ENCODE data around the gene MAD1L1.
A peak's percentile ranks its signal among the peaks of the same experiment; 100 is the strongest.

Gene MAD1L1

DNA sequence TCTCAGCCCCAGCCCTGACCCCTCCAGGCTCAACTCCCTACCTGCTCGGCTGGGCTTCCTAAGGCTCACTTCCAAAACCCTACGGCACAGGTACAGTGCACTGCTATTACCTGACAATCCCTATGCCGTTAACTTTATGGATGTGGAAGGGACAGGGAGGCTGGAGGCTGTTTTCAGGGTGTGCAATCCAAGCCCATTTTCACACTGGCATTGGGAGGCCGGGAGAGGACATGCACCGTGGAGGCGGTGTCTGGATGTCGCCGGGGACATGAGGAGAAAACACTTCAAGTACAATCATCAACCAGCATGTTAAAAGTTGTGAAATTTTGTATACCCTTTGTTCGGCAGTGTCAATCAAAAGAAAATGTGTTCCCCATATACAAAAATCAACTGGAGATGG is 80.1 kb downstream of the MAD1L1 start:
- no peak for DNase-seq

GRCh38 chr7:2151801-2152612 is 80.7 kb downstream of the MAD1L1 start:
- DNase-seq, result no peak

DNA sequence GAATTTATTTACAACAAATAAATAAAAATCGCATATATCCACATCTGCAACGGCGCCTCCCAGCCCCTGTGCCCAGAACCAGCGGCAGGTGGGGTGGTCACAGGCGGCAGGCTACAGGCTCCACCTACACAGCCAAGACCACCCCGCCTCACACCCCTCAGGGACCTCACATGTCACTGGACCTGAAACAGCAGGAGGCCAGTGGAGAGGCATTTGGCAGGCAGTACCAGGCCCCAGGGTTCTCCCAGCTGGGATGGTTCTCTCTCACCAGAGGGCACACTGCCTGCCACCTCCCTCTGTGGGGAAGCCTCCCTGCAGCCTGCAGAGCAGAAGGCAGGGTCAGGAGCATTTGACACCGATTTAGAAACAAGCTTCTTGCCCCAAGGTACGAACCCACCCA is 81.5 kb downstream of the MAD1L1 start:
- no peak for DNase-seq

DNA sequence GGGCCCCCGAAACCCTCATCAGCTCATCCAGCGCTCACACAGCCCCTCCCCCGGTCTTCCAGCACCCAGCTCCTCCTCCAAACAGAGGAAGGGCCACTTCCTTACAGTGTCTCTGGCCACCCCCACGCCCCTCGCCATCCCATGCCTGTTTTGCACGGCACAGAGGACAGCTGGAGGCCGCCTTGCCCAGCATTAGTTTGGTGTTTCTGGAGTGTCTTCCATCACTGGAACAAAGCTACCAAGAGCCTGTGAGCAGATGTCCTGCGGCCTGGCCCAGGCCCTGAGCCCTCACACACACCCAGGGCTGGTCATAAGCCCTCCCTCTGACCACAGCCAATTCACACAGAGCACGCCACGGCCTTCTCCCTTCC is 82.3 kb downstream of the MAD1L1 start:
- DNase-seq, result no peak

DNA sequence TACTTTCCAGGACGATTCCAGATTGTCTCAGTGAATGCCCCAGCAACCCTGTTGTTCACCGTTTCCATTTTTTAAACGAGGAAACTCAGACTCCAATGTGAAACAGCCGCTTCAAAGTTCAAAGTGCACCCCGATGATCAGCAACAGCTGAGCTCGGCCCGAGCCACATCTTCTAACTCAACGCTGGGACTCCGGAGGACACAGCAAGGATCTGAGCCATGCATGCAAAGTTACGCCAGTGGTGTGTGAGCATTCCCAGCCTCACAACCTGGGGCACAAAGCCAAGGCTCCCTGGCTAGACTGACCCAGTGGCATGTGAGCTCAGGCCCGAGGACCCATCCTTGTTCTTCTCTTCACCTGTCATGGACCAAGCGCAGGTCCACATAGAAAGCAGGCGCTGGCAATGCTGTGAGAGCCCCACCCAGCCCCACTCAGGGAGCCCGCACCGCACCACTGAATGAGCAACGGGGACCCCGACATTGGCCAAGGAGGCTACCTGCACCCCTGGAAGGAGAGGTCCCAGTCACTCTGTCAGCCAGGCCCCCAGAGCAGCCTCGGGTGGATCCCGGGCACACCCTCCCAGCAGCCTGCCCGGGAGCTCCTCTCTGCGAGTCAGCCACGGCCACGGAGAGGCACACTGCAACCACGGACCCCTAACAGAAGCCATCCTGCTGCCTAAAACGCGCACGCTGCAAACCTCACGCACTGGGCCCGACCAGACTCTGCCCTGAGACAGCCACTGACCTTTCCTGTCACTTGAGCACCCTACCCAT is 82.9 kb downstream of the MAD1L1 start:
- no peak for DNase-seq

- no peak for DNase-seq
These were observed 83.9 kb downstream of the MAD1L1 start for GRCh38 chr7:2148814-2149213.

DNA sequence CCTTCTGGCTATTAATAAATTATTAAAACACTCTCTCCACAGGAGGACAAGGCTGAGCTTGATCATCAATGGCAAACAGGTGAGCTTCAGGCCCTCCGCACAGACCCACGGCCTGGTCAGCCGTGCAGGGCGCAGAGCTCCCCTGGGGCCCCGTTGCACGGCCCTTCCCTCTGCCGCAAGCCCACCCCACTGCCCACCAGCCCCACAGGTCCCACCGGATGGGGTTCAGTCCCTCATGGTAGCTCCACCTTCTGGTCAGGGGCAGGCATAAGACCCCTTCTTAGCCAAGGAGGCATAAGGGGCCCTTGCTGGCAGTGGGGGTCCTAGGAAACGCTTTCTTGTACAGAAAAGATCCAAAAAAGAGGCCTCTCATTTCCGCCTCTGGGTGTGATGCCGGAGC is 84.6 kb downstream of the MAD1L1 start:
- no peak for DNase-seq

GRCh38 chr7:2146676-2147472 is 85.9 kb downstream of the MAD1L1 start:
- no peak for DNase-seq

GRCh38 chr7:2145835-2146580 is 86.7 kb downstream of the MAD1L1 start:
- DNase-seq, result no peak

DNA sequence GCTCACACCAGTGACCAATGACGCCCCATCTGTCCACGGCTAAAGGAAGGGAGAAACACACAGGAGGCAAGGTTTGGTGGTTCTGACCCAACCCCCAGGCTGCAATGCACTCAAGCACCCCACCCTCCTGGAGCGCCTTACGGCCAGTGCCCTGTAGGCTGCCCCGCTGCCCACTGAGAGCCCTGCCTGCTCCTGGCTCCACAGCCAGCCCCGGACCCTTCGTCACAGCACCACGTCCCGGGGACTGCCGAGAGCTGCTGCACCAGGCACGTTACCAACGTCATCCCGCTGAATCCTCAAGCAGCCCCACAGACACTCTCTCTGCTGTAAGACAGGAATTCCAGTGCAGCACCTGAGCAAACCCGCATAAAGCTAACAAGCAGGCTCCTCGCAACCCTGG is 87.8 kb downstream of the MAD1L1 start:
- no peak for DNase-seq

DNA sequence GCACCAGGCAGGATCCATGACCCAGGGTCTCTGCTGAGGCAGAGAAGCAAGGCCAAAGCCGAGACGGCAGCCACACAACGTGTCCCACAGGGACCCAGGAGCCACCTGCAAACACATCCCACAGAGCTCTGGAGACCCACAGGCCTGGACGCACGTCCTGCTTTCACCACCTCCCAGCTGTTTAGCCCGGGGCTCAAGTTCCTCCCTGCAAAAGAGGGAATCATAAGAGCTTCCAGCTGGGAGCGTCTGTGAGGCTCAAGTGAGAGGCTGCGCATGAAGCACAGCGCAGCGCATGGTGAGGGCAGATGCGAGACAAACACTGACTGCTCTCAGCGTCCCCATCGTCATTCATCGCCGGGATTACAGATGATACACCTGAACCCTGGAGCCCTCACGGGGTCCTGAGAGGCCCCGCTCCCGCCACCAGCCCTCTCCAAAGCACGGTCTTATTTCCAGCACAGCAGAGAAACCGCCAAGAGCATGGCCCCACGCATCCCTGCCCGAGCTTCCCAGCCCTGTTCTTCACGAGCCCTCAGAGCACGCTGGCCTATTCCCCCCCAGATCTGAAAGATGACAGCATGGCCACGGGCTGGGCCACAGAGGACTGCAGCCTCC is 88.7 kb downstream of the MAD1L1 start:
- peak; percentile 52 to 53 for DNase-seq

DNA sequence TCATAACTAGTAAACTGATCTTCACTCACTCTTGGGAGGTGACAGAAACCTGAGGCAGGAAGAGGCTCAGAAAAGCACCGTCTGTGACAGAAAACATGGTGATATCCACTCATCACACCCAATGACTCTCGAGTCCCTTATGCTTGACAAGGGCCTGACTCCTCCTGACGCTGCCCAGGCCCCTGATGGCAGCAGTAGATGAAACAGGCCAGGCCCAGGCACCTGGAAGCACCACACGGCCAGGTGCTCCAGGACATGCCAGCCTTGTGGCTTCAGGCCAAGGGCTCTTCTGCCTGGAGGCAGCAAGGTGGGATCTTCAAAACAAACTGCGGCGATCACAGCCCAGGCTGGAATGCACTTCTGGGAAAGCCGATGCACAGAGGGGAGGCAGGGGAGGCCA is 89.3 kb downstream of the MAD1L1 start:
- DNase-seq, result no peak

DNA sequence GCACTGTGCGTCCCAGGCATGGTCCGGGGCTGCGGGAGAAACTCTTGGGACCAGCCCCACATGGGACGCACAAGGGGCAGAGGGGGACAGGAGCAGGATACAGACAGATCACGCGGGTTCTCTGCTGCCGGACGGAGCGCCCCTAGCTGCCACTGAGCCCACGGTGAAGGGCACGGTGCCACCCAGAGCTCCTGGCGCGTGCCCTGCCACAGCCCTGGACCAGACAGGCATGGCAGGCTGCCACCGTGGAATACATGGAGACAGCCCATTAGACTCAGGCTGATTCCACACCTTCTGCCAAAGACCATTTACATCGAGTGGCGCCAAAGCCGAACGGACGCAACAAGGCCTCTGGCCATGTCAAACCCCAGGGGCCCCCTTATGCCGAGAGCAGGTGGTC is 90.4 kb downstream of the MAD1L1 start:
- DNase-seq, result no peak

- DNase-seq, result no peak
These were observed 91.1 kb downstream of the MAD1L1 start for GRCh38 chr7:2141651-2142050.

DNA sequence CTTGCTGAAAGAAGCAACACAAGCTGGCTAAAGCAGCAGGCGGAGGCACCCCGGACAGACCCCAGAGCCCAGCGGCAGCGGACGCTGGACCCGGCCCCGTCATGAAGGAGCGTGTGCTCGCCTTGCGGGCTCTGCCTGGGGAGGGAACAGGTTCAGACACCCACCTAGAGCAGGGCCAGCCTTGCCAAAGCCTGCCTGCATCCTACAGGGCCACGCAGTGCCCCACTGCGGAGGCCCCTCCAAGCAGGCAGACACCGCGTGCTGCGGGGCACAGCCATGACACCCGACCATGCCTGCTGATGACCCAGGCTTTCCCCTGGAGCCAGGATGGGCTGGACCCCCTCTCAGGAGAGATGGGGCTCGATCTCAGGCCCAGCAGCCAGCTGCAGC is 91.7 kb downstream of the MAD1L1 start:
- no peak for DNase-seq

DNA sequence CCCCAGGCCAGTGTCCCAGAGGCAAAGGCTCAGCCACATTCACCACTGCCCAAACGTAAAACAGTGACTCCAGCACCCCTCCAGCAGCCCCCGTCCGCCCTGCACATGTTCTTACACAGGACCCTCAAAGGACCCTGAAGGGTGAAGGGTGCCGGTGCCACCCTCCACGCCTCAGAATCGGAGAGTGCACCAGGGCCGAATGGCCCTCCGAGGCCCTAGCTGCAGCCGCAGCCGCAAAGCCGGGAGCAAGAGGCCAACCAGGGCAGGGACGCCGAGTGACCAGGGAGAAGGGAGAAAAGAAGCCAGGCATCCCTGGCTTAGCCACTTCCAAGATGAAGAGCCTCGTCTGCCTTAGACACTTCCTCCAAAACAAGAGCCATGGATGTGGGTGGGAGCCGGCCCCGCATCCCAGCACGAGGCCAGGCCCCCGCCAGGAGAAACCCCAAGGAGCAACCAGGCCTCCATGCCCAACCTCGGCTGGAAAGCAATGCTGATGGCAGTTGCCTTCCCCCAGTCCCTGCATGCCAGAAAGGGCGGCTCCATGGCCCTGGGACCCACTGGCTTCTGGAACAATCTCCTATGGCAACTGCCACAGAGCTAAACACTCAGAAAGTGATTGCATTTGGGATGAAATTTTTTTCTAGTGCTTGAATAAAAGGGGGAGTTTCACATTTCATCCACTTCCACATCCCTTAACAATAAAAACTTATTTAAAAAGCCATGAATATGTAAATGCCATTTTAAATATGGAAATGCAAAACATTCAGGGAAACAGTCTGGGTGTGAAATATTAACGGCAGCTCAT is 92.3 kb downstream of the MAD1L1 start:
- DNase-seq, result no peak

GRCh38 chr7:2139004-2139699 is 93.6 kb downstream of the MAD1L1 start:
- no peak for DNase-seq

GRCh38 chr7:2138146-2138765 is 94.5 kb downstream of the MAD1L1 start:
- DNase-seq, result no peak

DNA sequence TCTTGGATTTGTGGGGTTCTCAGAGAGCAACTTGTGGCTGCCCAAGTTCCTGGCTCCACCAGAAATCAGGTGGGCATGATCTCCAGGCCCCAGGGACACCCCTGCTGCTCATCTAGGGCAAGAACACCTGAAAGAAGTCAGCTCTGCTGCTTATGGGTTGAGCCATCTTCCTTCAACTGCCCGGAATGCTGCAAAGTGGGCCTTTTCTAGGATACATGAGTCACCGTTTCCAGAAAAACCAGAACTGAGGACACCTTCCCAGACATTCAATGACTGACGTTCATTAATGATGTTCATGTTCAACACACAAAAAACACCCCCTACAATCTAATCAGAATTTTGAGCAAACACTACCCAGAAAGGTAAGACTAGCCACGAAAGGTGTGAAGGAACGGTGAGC is 98.0 kb downstream of the MAD1L1 start:
- DNase-seq, result no peak

GRCh38 chr7:2132243-2132642 is 100.5 kb downstream of the MAD1L1 start:
- no peak for DNase-seq

All from NCI-H187 (cell line).